Endothelial cell of umbilical vein (primary cell): ENCODE data around the gene QRFP. TPM values are rescaled to one million over a fixed set of nuclear protein-coding genes. Genes with fewer than 3 reads are reported as not detected.

Source experiments
- BruUV-seq: library from RNA; stranded (reverse); fragments of 400-500 nt; replicated peaks from 2 replicates; lab custom pipeline; 2021; lab: Mats Ljungman, UMichigan
- CTCF ChIA-PET: fragments of 300-600, 350-600 bp; sonication (Branson Sonifier 250); formaldehyde crosslinking; loops from one replicate; lab custom pipeline; 2021; ENCODE audit warnings: antibody characterized with exemption, inconsistent platforms; lab: Charles Lee
- POLR2A ChIA-PET: fragments of 300-600, 350-600 bp; sonication (Branson Sonifier 250); formaldehyde crosslinking; loops from one replicate; lab custom pipeline; 2021; ENCODE audit warnings: antibody characterized with exemption, inconsistent platforms; lab: Charles Lee
- DNase-seq: peaks from one replicate; pipeline ENCODE4 v3.0.0-alpha.2; 2011; ENCODE audit warnings: low read depth, low spot score
- FAIRE-seq: peaks from 2 replicates; lab custom pipeline; 2011; peaks lifted over from hg19 to GRCh38; lab: Jason Lieb, UNC
- H2AFZ ChIP-seq: 2 replicates; pipeline ENCODE4 v1.6.0; 2012; ENCODE audit warnings: low read depth, low read length, control low read depth, inconsistent platforms
- H3K27ac ChIP-seq: 2 replicates; pipeline ENCODE4 v1.5.1; 2011; ENCODE audit warnings: low read depth, mild to moderate bottlenecking, control low read depth, low read length, moderate library complexity; ENCODE audit not compliant: insufficient read depth
- H3K27me3 ChIP-seq, 2 experiments: 2 replicates each; pipeline versions ENCODE4 v1.6.0 to v1.6.1; 2011; ENCODE audit warnings: low read length in 2 of 2, mixed read lengths in 1 of 2; ENCODE audit not compliant: control insufficient read depth in 2 of 2, insufficient read depth in 2 of 2
- H3K36me3 ChIP-seq, 2 experiments: 2 replicates in 1 of 2; 3 replicates in 1 of 2; pipeline ENCODE4 v1.5.1; 2011; ENCODE audit warnings: low read length in 2 of 2, mild to moderate bottlenecking in 1 of 2, moderate library complexity in 1 of 2; ENCODE audit not compliant: control insufficient read depth in 2 of 2, insufficient read depth in 2 of 2; ENCODE audit errors: extremely low read depth in 1 of 2
- H3K4me1 ChIP-seq: 3 replicates; pipeline ENCODE4 v1.5.1; 2011; ENCODE audit warnings: mild to moderate bottlenecking, low read length; ENCODE audit not compliant: control insufficient read depth, insufficient read depth; ENCODE audit errors: extremely low read depth
- H3K4me2 ChIP-seq: 2 replicates; pipeline ENCODE4 v1.6.1; 2011; ENCODE audit warnings: low read length, control low read depth, mixed read lengths; ENCODE audit not compliant: insufficient read depth
- H3K4me3 ChIP-seq, 3 experiments: fragments of 200-600 bp in 1 of 3; sonication (generic), shearing (Covaris generic) in 1 of 3; replicated peaks in 1 of 3; 2 replicates each; pipeline ENCODE4 v1.5.1; 2011 to 2016; ENCODE audit warnings: control low read depth in 3 of 3, low read length in 3 of 3, mild to moderate bottlenecking in 2 of 3, inconsistent platforms in 1 of 3, low read depth in 1 of 3, moderate library complexity in 1 of 3; ENCODE audit not compliant: insufficient read depth in 1 of 3
- H3K79me2 ChIP-seq: 2 replicates; pipeline ENCODE4 v1.6.0; 2012; ENCODE audit warnings: low read length, inconsistent platforms; ENCODE audit not compliant: control insufficient read depth, insufficient read depth
- H3K9ac ChIP-seq: replicated peaks from 2 replicates; pipeline ENCODE3; 2011; ENCODE audit warnings: low read length, control low read depth; ENCODE audit not compliant: insufficient read depth; ENCODE audit errors: extremely low read depth
- H3K9me1 ChIP-seq: replicated peaks from 3 replicates; pipeline ENCODE4 v1.6.0; 2011; ENCODE audit warnings: mild to moderate bottlenecking, low read length; ENCODE audit not compliant: control insufficient read depth, insufficient read depth; ENCODE audit errors: extremely low read depth
- H3K9me3 ChIP-seq: replicated peaks from 2 replicates; pipeline ENCODE4 v1.5.1; 2012; ENCODE audit warnings: low read length, inconsistent platforms; ENCODE audit not compliant: control insufficient read depth, insufficient read depth
- H4K20me1 ChIP-seq: replicated peaks from 2 replicates; pipeline ENCODE3; 2011; ENCODE audit warnings: mild to moderate bottlenecking, low read length; ENCODE audit not compliant: control insufficient read depth, insufficient read depth; ENCODE audit errors: extremely low read depth
- CTCF ChIP-seq, 2 donors: IDR thresholded peaks; 1 replicate in 1 of 2; 2 replicates in 1 of 2; pipeline ENCODE4 v1.5.1; 2011; ENCODE audit warnings: low read length in 2 of 2, mild to moderate bottlenecking in 2 of 2, moderate library complexity in 2 of 2, control low read depth in 1 of 2, inconsistent platforms in 1 of 2, low read depth in 1 of 2; ENCODE audit not compliant: insufficient read depth in 1 of 2; ENCODE audit errors: extremely low read depth in 1 of 2
- EZH2 ChIP-seq: IDR thresholded peaks from 2 replicates; pipeline ENCODE4 v1.6.1; 2012; ENCODE audit warnings: borderline replicate concordance, low read depth, mild to moderate bottlenecking, moderate library complexity, low read length, inconsistent platforms; ENCODE audit not compliant: severe bottlenecking
- FOS ChIP-seq: IDR thresholded peaks from 2 replicates; pipeline ENCODE4 v1.6.1; 2011; ENCODE audit warnings: mild to moderate bottlenecking, low read length, moderate library complexity, borderline replicate concordance; ENCODE audit not compliant: insufficient read depth
- GATA2 ChIP-seq: IDR thresholded peaks from 2 replicates; pipeline ENCODE4 v1.7.0; 2011; ENCODE audit warnings: low read depth, mild to moderate bottlenecking, moderate library complexity, mixed read lengths, low read length; ENCODE audit not compliant: insufficient read length, insufficient read depth
- JUN ChIP-seq: IDR thresholded peaks from 2 replicates; pipeline ENCODE4 v1.6.1; 2011; ENCODE audit warnings: borderline replicate concordance, low read depth; ENCODE audit not compliant: insufficient read length, insufficient read depth
- MAX ChIP-seq: IDR thresholded peaks from 2 replicates; pipeline ENCODE4 v1.6.1; 2011; ENCODE audit not compliant: insufficient read depth, insufficient read length
- MYC ChIP-seq: IDR thresholded peaks from one replicate; pipeline ENCODE4 v1.6.1; 2011; ENCODE audit warnings: mild to moderate bottlenecking, low read depth, low read length
- POLR2A ChIP-seq: IDR thresholded peaks from 2 replicates; pipeline ENCODE4 v1.6.1; 2012; ENCODE audit warnings: low read depth, mild to moderate bottlenecking, control low read depth, low read length
- POLR2AphosphoS5 ChIP-seq: IDR thresholded peaks from 2 replicates; pipeline ENCODE4 v1.6.1; 2012; ENCODE audit warnings: low read depth, mild to moderate bottlenecking, control low read depth, low read length, moderate library complexity; ENCODE audit not compliant: insufficient read depth
- dilution Hi-C: fragments of 300-500 bp; cut with MboI; formaldehyde crosslinking; loops from one replicate; pipeline ENCODE4 v1.15.0; 2019; ENCODE audit warnings: low sequenced_read_pairs; ENCODE audit not compliant: extremely low pct_ligation_motif_present
- intact Hi-C: fragments of 100-400 bp; cut with micrococcal nuclease; formaldehyde crosslinking; loops from one replicate; pipeline ENCODE4 v1.10.0; 2022
- polyA plus RNA-seq, 4 experiments: library from polyadenylated mRNA; depleted of rRNA in 3 of 4; stranded (reverse) in 3 of 4; unstranded in 1 of 4; fragments of >200 nt; gene quantifications; 2 replicates each; pipeline versions ENCODE4 v1.2.1 to v1.2.3, GENCODE V29; 2011 to 2012; ENCODE audit warnings: missing spikeins in 1 of 4
- total RNA-seq: library from RNA; stranded (reverse); gene quantifications from 2 replicates; pipeline ENCODE4 v1.2.3, GENCODE V29; 2021

The QRFP gene
- total and polyA plus RNA-seq, 2 donors (not counting 3 experiments of a cell fraction or from before 2014, with no cell fraction given), result not detected

GRCh38 chr9:130872912-130873503 is 23.6 kb downstream of the QRFP start:
- Histone ChIP-seq H3K4me2 (no peak overlapping the region), H3K27me3 (no peaks in the 10 kb centered on the region), H3K79me2 (peaks cover 34% of the 10 kb centered on the region), H3K4me3 (no peak overlapping the region), H3K27ac (no peak overlapping the region), H3K9me3 (no peaks in the 10 kb centered on the region), H3K9ac (no peak overlapping the region), H2AFZ (no peak overlapping the region), H3K9me1 (no peaks in the 10 kb centered on the region), H4K20me1 (no peaks in the 10 kb centered on the region), H3K36me3 (peaks cover 33 to 49% of the 10 kb centered on the region in 2 experiments), H3K4me1 (no peaks in the 10 kb centered on the region)
- intact Hi-C loops, result no loop called here
- ChIA-PET POLR2A (no interaction called here), CTCF (interaction anchor here (1.2 kb wide), 1 partner anchor 172 kb away, joined by 5 read pairs; no protein-coding TSS in a partner anchor)
- BruUV-seq, result no TSS peak
- dilution Hi-C loops, result loop anchor here (25.0 kb wide), 1 partner anchor 186 kb away; the partner anchor contains the start of gene EXOSC2
- DNase-seq (no peak), FAIRE-seq (no peak)
- TF ChIP-seq CTCF (IDR thresholded peaks at IDR 0.05; ENCODE audit: extremely low read depth in 1 of 2, insufficient read depth in 1 of 2, low read depth in 1 of 2, low read length in 2 of 2) (no peak), JUN (no peak), FOS (no peak), MYC (no peak)

GRCh38 chr9:130872508-130872907 is 24.1 kb downstream of the QRFP start:
- H3K79me2 ChIP-seq, result peaks cover 36% of the 10 kb centered on the region
- no peak overlapping the region for H3K27ac ChIP-seq
- peaks cover 33 to 51% of the 10 kb centered on the region in 2 experiments for H3K36me3 ChIP-seq
- intact Hi-C loops, result no loop called here
- no peaks in the 10 kb centered on the region for H3K27me3 ChIP-seq
- no peak overlapping the region for H3K4me3 ChIP-seq
- BruUV-seq, result no TSS peak
- no peak overlapping the region for H3K9ac ChIP-seq
- ChIA-PET POLR2A (no interaction called here), CTCF (interaction anchor here (1.2 to 1.3 kb wide), 3 partner anchors 126 to 174 kb away, joined by 3 to 5 read pairs (median 5); no protein-coding TSS in a partner anchor)
- H3K9me3 ChIP-seq, result no peaks in the 10 kb centered on the region
- H3K4me1 ChIP-seq, result no peaks in the 10 kb centered on the region
- TF ChIP-seq EZH2, result no peak
- TF ChIP-seq FOS, result no peak
- TF ChIP-seq POLR2A, result no peak
- no peak for TF ChIP-seq MYC
- TF ChIP-seq JUN, result no peak
- no peak for TF ChIP-seq MAX
- TF ChIP-seq POLR2AphosphoS5, result no peak
- no peak for TF ChIP-seq GATA2
- TF ChIP-seq CTCF (IDR thresholded peaks at IDR 0.05; ENCODE audit: extremely low read depth in 1 of 2, insufficient read depth in 1 of 2, low read depth in 1 of 2, low read length in 2 of 2), result no peak
- dilution Hi-C loops, result loop anchor here (25.0 kb wide), 1 partner anchor 185 kb away; the partner anchor contains the start of gene EXOSC2
- no peaks in the 10 kb centered on the region for H4K20me1 ChIP-seq
- H2AFZ ChIP-seq, result no peak overlapping the region
- FAIRE-seq (no peak), DNase-seq (no peak)
- H3K9me1 ChIP-seq, result no peaks in the 10 kb centered on the region
- H3K4me2 ChIP-seq, result no peak overlapping the region
